ENCODE measurements around the gene UPF3A. TPM values are rescaled to one million over a fixed set of nuclear protein-coding genes. Genes with fewer than 3 reads are reported as not detected.

Gene UPF3A
- total and polyA plus RNA-seq, 11 donors: 13.4 to 42.0 (median 20.8) TPM

- no peak for ATAC-seq
- peaks cover 0 to 14% (median 4%) of the 10 kb centered on the region in 9 donors for H3K36me3 ChIP-seq
- H3K27ac ChIP-seq: no peak overlapping the region
- WGBS, 4 donors: 45 to 59% (median 50%) methylated on average over 2 of the region's 2 CpGs
- no peaks in the 10 kb centered on the region for H3K27me3 ChIP-seq
- TF ChIP-seq CTCF (IDR thresholded peaks at IDR 0.05): no peak
- no peak for TF ChIP-seq POLR2A (IDR thresholded peaks at IDR 0.05)
- peaks cover 0 to 31% (median 18%) of the 10 kb centered on the region in 12 donors for H3K4me1 ChIP-seq
- DNase-seq: no peak
- H3K9me3 ChIP-seq: no peaks in the 10 kb centered on the region
- intact Hi-C loops (cut with DNase I): no loop called here
- H3K4me3 ChIP-seq: no peak overlapping the region
These were observed 30.5 kb downstream of the UPF3A start for GRCh38 chr13:114311908-114312307.

- DNase-seq (no peak), ATAC-seq (no peak)
- H3K9me3 ChIP-seq: no peaks in the 10 kb centered on the region
- TF ChIP-seq POLR2A (IDR thresholded peaks at IDR 0.05) (no peak), CTCF (IDR thresholded peaks at IDR 0.05) (no peak)
- H3K4me1 ChIP-seq: peaks cover 0 to 41% (median 23%) of the 10 kb centered on the region in 12 donors
- peak overlapping the region; percentile 51 to 97 (median 92) for H3K27ac ChIP-seq
- 88 to 94% (median 91%) methylated on average over 17 of the region's 17 CpGs for WGBS, 4 donors
- H3K4me3 ChIP-seq: peak overlapping the region in 11 of 12 donors; percentile 68 to 95 (median 78)
- intact Hi-C loops (cut with DNase I): no loop called here
- H3K27me3 ChIP-seq: no peaks in the 10 kb centered on the region
- peaks cover 0 to under 1% (median 0%) of the 10 kb centered on the region in 9 donors for H3K36me3 ChIP-seq
These were observed 31.9 kb downstream of the UPF3A start for GRCh38 chr13:114313061-114313860.

- Histone ChIP-seq H3K9me3 (no peaks in the 10 kb centered on the region), H3K36me3 (no peaks in the 10 kb centered on the region), H3K4me1 (peaks cover 2 to 50% (median 33%) of the 10 kb centered on the region in 12 donors), H3K27ac (peak within 1 kb of the TSS; percentile 51 to 97 (median 92)), H3K4me3 (peak within 1 kb of the TSS; percentile 68 to 95 (median 80)), H3K27me3 (no peaks in the 10 kb centered on the region)
- peak; percentile 8 to 88 for TF ChIP-seq POLR2A (IDR thresholded peaks at IDR 0.05)
- peak in 1 of 12 donors; percentile 9 for TF ChIP-seq CTCF (IDR thresholded peaks at IDR 0.05)
- intact Hi-C loops (cut with DNase I): loop anchor here in 2 of 10 donors (1.0 kb wide), 1 partner anchor 33 kb away; the partner anchor contains the start of gene UPF3A (in 2 of the 2)
- 0 to 1% (median 0%) methylated on average over 32 to 107 of the region's 107 CpGs for WGBS, 4 donors
- peak; percentile 86 to 97 (median 96) for ATAC-seq
- peak; percentile 96 to 99 (median 97) for DNase-seq
These were observed 32.9 kb downstream of the UPF3A start, which contains the start of gene CHAMP1 for GRCh38 chr13:114314074-114314912. CHAMP1 (plus strand) TSS chr13:114314503; CDS start chr13:114323843, 9,340 bp downstream.
